Gastroesophageal sphincter (tissue), 3 donors: ENCODE data around the gene PIP5K1C.

Source experiments
- POLR2A ChIP-seq, 2 donors: fragments of 450-650 bp; IDR thresholded peaks; one replicate each; pipeline ENCODE4 v1.6.1; 2017; ENCODE audit warnings: antibody characterized with exemption in 2 of 2, mild to moderate bottlenecking in 2 of 2, moderate library complexity in 1 of 2
- TF ChIP-seq, protein P1 (sequence below), 4 experiments: fragments of 200-600 bp in 2 of 4; fragments of 450-650 bp in 2 of 4; sonication (generic) in 1 of 4; IDR thresholded peaks; one replicate each; pipeline ENCODE4 v1.5.1; 2017 to 2019; ENCODE audit warnings: antibody characterized with exemption in 4 of 4, mild to moderate bottlenecking in 2 of 4, moderate library complexity in 2 of 4

DNA sequence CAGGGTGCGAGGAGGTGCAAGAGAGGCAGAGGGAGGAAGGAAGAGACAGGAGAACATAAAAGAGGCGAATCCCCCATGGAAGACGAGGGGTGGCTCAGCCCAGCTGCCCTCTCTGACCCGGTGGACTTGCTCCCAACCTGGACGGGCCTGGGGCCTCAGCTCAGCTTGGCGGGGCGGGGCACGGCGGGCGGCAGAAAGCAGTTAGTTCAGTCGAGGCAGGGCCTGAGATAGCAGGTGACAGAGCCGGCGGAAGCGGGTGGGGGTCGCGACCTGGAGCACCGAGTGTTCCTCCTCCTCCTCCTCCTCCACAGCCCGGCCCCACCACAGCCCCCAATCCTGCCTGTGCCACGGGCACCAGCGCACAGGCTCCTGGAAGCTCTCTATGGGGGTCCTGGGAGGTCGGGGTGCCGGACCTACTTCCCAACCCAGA lies 66.7 kb downstream of the PIP5K1C start:
- TF ChIP-seq, protein P1, sequence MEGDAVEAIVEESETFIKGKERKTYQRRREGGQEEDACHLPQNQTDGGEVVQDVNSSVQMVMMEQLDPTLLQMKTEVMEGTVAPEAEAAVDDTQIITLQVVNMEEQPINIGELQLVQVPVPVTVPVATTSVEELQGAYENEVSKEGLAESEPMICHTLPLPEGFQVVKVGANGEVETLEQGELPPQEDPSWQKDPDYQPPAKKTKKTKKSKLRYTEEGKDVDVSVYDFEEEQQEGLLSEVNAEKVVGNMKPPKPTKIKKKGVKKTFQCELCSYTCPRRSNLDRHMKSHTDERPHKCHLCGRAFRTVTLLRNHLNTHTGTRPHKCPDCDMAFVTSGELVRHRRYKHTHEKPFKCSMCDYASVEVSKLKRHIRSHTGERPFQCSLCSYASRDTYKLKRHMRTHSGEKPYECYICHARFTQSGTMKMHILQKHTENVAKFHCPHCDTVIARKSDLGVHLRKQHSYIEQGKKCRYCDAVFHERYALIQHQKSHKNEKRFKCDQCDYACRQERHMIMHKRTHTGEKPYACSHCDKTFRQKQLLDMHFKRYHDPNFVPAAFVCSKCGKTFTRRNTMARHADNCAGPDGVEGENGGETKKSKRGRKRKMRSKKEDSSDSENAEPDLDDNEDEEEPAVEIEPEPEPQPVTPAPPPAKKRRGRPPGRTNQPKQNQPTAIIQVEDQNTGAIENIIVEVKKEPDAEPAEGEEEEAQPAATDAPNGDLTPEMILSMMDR (IDR thresholded peaks at IDR 0.05), result no peak
- no peak for TF ChIP-seq POLR2A (IDR thresholded peaks at IDR 0.05)
